HL-60/S4 treated with phorbol 12-myristate 13-acetate at 8.2 ng/mL for 4 days and 3 days (cell line): ENCODE measurements around the gene OR2A5.
"Not testable (repeated sequence)": the region's sequence is repeated elsewhere in the genome, so short reads cannot be mapped to it uniquely, and the experiment has no call there.

Experiments
- in situ Hi-C: fragments of 300-500 bp; cut with MboI; formaldehyde crosslinking; loops from 2 replicates; pipeline ENCODE4 v1.15.0; 2022; ENCODE audit warnings: low sequenced_read_pairs

The OR2A5 gene

DNA sequence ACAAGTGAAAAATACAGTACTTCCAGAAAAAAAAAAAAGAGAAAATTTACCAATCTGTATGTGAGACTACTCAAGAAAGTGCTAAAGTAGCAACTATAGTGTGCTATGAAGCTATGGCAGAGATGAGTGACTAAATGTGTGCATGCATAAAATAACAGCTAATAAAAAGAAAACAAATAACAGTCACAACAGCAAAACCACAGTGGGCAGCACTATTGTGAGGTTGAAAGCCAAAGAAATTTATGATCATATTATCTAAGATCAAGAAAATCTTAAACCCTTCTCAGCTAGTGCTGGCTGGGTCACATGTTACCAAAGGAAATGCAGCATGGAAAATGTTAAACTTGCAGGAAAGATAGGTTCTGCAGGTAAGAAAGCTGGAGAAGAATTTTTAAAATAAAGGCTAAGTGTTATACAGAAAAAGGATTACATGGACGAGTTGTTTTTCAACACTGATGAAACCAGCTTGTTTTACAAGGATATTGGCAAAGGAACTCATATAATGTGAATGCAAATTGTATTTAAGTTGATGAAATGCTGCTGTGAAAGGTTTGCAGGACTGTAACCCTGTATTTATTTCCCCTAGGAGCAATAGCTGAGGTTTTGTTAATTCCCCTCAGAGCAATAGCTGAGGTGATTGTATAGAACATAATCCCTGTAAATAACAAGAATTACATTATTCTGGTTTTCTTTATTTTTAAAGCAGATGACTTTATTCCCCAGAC is 15.6 kb upstream of the OR2A5 start:
- in situ Hi-C loops = no loop called here

DNA sequence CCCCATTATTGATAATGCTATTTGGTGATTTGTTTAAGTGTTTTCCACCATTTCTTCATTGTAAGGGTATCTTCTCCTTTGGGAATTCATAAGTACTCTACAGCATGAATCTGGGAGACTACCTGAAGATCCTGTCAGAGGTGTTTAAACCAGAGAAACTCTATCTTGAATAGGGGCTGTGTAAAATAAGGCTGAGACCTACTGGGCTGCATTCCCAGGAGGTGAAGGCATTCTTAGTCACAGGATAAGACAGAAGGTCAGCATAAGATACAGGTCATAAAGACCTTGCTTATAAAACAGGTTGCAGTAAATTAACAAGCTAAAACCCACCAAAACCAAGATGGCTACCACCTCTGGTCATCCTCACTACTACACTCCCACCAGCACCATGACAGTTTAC is 13.4 kb upstream of the OR2A5 start:
- in situ Hi-C loops = no loop called here

DNA sequence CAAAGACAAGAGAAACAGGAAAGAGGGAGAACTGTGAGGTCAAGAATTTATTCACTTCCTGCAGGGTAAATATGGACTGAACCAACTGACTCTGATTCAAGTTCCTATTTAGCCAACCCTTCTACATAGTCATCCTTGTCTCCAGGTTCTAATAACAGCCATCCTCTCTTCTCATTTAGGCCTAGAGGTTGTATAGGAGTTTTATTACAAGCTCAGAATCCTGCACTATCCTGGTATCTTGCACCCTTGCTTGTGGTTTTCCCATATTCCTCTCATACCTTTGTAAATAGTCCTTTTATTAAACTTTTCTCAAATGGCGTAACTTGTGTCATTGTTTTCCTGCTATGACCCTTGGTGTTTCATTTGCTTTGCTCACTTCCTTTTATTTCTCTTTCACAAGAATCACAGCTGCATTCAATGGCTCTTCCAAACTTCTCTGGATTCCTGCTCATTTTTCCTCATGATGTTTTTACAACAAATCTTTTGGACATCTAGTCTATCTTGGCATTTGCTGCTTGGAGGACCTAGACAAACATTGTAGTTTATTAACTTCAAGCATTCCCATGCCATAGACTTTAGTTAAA is 12.4 kb upstream of the OR2A5 start:
- in situ Hi-C loops = no loop called here

DNA sequence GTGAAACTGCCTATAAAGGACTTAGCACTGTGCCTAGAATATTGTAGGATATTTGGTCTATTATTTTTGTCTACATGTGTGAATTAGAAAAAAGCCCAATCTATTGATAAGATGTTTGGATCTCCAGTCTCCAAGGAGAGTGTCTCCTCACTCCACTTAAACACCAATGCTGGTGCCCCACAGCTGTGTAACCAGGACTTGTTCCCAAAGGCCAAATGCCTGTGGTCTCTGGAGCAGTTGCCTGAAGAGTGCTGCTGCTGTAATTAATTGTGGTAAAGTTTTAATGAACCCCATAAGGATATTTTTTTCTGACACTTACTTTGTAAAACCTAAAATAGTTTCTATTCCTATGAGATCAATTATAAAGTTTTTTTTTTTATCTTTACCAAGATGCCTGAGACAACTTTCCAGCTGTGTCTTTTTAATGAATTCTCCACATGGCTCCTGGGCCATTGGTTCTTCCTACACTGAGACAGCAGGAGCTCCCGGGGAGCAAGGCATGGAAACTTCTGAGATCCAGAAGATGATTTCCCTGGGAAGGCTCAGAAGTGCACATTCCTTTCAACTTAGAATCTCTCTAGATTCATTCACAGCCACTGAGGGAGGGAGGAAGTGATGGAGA is 11.2 kb upstream of the OR2A5 start:
- in situ Hi-C loops = no loop called here

DNA sequence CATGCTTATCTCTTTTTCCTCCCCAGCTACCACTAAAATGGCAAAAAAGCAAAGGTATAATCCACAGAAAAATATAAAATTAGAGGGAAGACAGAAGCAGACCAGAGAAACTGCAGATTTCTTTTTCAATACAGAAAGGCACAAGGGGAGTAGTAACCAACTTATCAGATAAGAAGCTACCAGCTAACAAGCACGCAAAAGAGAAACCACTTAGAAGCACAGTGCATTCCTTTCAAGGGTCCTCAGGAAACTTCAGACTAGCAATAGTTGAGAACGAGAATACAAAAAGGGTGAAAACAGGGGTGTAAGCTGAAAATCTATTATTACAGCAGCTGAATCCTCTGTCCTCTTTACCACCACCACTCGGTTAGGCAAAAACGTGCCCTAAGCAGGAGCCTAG is 9.9 kb upstream of the OR2A5 start:
- in situ Hi-C loops = no loop called here

DNA sequence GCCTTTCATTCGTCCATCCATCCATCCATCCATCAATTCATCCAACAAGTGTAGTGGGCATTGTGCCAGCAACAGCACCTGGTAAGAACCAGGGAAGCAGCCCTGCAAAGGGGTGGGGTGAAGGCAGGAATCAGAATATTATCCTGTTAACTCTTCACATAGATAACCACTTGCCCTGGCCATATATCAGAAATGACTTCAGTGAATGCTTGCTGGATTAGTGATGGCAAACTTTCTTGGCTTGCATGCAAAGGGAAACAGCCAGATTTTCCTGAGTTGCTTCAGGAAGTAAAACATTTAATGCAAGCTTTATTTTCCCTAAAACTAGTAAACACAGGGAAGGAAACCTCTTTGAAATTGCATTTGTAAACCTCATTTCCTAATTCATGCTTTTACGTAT is 743 bp downstream of the OR2A5 start:
- in situ Hi-C loops = no loop called here

DNA sequence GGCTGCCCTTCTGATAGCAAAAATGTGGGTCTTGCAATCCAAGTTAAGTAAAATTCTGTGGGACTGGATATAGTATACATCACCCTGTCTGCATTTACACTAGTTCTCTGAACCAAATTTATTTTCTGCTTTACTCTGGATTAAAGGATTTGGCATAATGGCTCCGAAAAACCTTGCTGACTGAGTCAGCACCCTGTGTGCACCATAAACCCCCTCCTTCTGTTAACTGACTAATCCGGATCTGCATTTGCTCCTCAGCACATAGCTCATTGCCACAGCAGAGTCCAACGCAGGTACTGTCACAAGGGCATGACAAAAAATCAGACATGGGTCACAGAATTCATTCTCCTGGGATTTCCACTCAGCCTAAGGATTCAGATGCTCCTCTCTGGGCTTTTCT is 1.3 kb downstream of the OR2A5 start:
- in situ Hi-C loops = no loop called here

DNA sequence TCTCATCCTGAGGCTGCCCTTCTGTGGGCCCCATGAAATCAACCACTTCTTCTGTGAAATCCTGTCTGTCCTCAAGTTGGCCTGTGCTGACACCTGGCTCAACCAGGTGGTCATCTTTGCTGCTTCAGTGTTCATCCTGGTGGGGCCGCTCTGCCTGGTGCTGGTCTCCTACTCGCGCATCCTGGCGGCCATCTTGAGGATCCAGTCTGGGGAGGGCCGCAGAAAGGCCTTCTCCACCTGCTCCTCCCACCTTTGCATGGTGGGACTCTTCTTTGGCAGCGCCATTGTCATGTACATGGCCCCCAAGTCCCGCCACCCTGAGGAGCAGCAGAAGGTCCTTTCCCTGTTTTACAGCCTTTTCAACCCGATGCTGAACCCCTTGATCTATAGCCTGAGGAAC is 2.1 kb downstream of the OR2A5 start:
- in situ Hi-C loops = not testable (repeated sequence)

DNA sequence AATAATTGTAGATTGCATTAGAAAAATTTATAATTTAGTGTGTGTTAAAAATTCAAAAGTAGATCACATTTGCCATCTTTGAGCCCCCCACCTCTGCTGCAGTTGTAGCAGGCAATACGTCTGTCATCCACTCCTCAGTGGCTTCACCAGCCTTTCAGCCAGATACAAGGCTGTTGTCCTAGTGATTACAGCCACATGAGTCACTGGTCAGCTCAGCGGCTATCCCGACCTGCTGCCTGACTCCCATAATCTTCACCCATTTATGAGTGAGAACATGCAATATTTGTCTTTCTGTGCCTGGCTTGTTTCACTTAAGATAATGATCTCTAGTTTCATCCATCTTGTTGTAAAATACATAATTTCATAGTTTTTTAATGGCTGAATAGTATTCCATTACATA is 9.2 kb downstream of the OR2A5 start:
- in situ Hi-C loops = no loop called here

DNA sequence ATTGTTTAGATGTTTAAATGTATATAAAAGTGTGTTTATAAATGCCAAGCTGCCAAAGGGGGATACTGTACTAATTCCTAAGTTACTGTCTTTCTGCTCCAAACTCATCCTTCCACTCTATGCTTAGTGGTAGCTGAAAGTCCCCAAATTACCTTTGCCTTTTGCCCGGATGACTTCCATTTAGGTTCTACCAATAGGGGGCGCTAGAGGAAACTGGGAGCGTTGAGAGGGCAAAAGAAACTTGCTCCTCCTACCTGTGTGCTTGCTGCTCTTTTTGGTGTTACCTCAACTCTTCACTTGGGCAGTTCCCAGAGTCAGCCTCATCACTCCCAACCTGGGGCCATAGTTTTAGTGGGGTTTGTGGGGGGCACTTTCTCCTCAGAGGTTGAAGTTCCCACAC is 15.0 kb downstream of the OR2A5 start:
- in situ Hi-C loops = no loop called here

DNA sequence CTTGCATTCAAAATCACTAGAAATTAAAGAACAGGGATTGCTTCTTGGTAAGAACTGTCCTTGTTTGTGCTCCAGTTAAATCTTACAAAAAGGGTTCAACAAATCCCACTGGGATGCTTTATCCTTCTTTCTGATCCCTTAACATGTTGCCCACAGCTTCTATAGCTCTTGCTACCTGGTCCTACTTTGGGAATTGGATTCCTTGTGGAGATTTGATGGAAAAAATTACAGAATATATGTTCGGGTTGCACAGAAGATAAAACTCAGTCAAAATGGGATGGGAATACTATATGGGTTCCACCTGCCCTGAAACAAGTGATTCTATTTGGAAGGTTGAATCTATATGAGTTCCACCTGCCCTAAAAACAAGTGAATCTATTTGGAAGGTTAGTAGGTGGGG is 20.8 kb downstream of the OR2A5 start, which contains the start of gene OR2A25:
Gene OR2A25, plus strand, starts transcription at position 301 of the 400 bp plus-strand sequence. CDS start 4,409 bp downstream, outside the sequence.
- in situ Hi-C loops = no loop called here

DNA sequence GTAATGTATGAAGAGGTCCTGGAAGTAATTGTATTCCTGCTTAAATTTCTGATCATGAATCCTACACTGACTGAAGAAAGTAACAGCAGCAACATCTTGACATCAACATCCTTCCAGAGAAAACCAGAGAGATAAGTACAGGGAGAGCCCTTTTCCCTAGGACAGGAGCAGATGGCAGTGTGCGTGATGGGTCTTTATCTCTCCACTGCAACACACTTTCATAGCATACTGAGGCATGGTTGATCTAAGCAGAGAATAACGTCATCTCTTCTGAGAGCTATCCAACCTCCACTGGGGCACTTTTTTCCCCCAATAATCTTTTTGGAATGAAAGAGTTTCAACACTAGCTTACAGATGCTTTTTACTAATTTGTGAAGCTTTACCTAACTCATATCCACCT is 21.2 kb downstream of the OR2A5 start:
- in situ Hi-C loops = no loop called here

DNA sequence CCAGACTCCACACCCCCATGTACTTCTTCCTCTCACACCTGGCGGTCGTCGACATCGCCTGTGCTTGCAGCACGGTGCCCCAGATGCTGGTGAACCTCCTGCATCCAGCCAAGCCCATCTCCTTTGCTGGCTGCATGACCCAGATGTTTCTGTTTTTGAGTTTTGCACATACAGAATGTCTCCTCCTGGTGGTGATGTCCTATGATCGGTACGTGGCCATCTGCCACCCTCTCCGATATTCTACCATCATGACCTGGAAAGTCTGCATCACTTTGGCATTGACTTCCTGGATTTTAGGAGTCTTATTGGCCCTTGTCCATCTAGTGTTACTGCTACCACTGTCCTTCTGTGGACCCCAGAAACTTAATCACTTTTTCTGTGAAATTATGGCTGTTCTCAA is 25.6 kb downstream of the OR2A5 start:
- in situ Hi-C loops = no loop called here

DNA sequence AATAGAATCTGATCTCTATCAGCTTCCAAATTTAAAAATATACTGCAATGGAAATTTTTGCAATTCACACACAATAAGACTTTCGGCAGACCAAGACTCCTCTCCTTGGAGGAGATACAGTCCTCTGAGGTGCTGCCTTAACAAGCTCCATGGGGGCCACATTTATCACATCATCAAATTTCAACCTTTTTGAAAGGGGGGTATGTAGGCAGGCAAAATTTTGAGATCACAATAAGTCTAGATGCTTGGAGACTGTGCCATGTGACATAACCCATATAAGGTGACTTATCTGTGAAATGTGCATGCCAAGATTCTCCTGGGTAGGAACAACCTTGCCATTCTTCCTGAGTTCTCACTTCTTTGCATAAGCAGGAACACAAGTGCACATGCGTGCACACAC is 37.2 kb downstream of the OR2A5 start, which contains the start of gene OR2A12:
Gene OR2A12, plus strand, starts transcription at position 301 of the 400 bp plus-strand sequence. CDS start 8,830 bp downstream, outside the sequence.
- in situ Hi-C loops = no loop called here

DNA sequence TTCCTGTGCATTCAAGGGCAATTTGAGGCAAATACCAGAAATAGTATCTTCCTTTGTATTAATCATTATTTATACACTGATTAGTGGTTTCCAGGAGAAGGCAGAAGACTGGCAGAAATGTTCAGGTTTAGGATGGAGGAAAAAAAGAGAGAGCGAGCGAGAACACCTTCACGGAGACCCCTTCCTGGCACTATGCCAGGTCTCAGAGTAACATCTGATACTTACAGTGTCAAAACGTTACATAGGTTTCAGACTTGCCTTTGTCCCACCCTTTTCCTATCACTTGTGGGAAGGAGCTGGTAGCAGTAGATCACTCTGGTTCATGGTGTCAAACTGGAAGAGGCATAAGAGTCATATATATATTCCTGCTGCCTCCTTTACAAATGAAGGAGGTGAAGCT is 38.0 kb downstream of the OR2A5 start:
- in situ Hi-C loops = no loop called here

DNA sequence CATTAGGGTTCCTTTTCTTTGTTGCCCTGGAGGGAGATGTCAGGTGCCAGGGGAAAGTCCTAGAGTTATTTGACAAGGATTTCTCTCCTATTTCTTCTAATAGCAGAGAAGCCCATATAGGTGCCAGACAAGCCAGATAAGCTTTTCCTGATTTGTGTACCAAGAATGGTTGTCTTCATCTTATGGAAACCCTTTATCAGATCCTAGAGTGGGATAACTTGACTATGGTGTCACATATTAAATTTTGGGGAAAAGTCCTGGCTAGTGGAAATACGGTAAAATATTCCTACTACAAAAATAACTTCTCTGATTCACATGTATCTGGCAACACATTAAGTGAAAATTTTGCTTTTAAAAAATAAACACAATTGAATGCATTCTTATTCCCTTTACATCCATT is 38.5 kb downstream of the OR2A5 start:
- in situ Hi-C loops = no loop called here

DNA sequence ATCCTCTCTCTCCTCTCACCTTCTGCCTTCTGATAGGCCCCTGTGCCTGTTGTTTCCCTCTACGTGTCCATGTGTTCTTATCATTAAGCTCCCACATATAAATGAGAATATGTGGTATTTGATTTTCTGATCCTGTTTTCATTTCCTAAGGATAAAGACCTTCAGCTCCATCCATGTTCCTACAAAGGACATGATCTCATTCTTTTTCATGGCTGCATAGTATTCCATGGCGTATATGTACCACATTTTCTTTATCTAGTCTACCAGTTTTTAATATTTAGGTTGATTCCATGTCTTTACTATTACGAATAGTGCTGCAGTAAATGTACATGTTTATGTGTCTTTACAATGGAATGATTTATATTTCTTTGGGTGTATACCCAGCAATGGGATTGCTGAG is 41.9 kb downstream of the OR2A5 start:
- in situ Hi-C loops = no loop called here

DNA sequence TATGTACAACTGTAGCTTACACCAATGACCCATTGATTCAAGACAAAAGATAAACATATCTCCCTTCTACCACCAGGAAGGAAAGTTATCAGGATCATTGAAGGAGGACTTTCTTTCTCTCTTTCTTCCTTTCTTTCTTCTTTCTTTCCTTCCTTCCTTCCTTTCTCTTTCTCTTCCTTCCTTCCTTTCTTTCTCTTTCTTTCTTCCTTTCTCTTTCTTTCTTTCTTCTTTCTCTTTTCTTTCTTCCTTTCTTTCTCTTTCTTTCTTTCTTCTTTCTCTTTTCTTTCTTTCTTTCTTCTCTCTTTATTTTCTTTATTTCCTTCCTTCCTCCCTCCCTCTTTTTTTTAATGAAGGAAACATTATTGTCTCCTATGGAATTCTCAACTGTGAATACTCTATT is 50.0 kb downstream of the OR2A5 start:
- in situ Hi-C loops = no loop called here

DNA sequence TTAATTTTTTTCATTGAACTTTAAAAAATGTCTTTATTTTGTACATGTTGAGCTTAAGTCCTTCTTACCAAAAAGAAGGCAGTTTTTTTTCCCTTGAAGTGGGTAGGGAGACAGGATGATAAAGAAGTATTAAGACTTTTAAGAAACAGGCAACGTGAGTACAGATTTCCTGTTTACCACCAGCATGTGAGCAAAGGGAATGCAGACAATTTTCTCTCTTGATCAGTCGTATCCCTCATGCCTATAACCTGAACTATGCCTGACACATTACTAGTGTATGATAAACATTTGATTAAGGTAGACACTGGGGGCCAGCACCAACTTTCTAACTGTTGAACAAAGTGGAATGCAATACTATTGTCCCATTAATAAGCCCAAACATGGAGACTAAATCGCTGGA is 51.9 kb downstream of the OR2A5 start:
- in situ Hi-C loops = no loop called here

DNA sequence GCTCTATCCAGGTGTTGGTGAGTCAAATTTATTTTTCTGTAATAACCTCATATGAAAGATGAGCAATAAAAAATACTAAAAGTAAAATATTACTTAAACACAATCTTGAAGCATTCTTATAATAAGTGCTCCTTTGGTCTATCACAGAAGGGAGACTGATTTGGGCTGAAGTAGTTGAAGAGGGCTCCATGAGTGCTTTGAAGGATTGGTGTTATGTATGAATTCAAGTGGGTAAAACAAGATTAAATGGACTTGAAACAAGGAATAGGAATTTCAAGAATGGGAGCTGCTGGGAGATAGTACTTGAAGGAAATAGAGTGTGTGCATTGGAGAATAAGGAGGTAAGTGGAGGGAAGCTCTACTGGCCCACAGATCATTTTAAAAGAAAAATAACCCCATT is 53.3 kb downstream of the OR2A5 start:
- in situ Hi-C loops = no loop called here

DNA sequence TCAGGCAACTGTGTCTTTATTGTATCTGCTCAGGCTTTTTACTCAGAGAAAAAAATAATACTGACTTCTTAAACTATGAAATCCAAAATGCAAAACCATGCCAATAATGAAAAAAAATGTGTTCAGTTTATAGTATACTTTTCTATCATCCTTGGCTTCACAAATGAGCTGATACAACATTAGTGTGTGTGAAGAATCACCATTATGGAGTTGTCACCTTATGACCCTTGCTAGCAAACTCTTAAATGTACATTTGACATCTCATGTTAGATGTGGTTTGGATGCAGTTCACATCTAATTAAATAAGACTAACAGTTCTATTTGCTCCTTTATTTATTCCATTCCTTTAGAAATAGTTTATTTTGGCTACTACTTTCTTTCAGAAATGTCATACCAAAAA is 56.5 kb downstream of the OR2A5 start:
- in situ Hi-C loops = no loop called here
